Mesothelial cell of epicardium (in vitro differentiated cells): ENCODE measurements around the gene UCP3. TPM values are rescaled to one million over a fixed set of nuclear protein-coding genes. Genes with fewer than 3 reads are reported as not detected.

Source experiments
- DNase-seq, 2 experiments: peaks; one replicate each; pipeline ENCODE4 v3.0.0; 2021; ENCODE audit warnings: low spot score in 2 of 2; ENCODE audit not compliant: unreplicated experiment in 2 of 2
- H3K27ac Mint-ChIP-seq: 2 replicates; pipeline ENCODE4 v1.8.0; 2021; ENCODE audit warnings: mixed read lengths
- H3K27me3 Mint-ChIP-seq: 2 replicates; pipeline ENCODE4 v1.8.0; 2021; ENCODE audit warnings: low read depth, mixed read lengths
- H3K36me3 Mint-ChIP-seq: 2 replicates; pipeline ENCODE4 v1.8.0; 2021; ENCODE audit warnings: mixed read lengths
- H3K4me1 Mint-ChIP-seq: 2 replicates; pipeline ENCODE4 v1.8.0; 2021; ENCODE audit warnings: mixed read lengths
- H3K4me3 Mint-ChIP-seq: 2 replicates; pipeline ENCODE4 v1.8.0; 2021; ENCODE audit warnings: mild to moderate bottlenecking, moderate library complexity, mixed read lengths
- H3K9me3 Mint-ChIP-seq: 2 replicates; pipeline ENCODE4 v1.8.0; 2021; ENCODE audit warnings: mixed read lengths
- CTCF ChIP-seq: fragments of 200-600 bp; sonication (generic); IDR thresholded peaks from one replicate; pipeline ENCODE4 v1.5.0; 2021; ENCODE audit warnings: antibody characterized with exemption; ENCODE audit not compliant: unreplicated experiment
- total RNA-seq: library from RNA; stranded (reverse); gene quantifications from 3 replicates; pipeline ENCODE4 v1.2.1, GENCODE V29; 2021

Gene UCP3
- total RNA-seq, 1 donor from 2014 or later = 5.8 TPM

- no peak for TF ChIP-seq CTCF
- H3K4me3 Mint-ChIP-seq = no peak overlapping the region
- peaks cover 4% of the 10 kb centered on the region for H3K4me1 Mint-ChIP-seq
- H3K9me3 Mint-ChIP-seq = no peaks in the 10 kb centered on the region
- H3K27ac Mint-ChIP-seq = no peak overlapping the region
- no peaks in the 10 kb centered on the region for H3K27me3 Mint-ChIP-seq
- no peaks in the 10 kb centered on the region for H3K36me3 Mint-ChIP-seq
- no peak for DNase-seq
These were observed 51.8 kb downstream of the UCP3 start for GRCh38 chr11:73956876-73957653.

GRCh38 chr11:73951797-73952196 is 57.1 kb downstream of the UCP3 start:
- Mint-ChIP-seq H3K36me3 (peaks cover 7% of the 10 kb centered on the region), H3K27me3 (no peaks in the 10 kb centered on the region), H3K4me3 (no peak overlapping the region), H3K9me3 (peaks cover 8% of the 10 kb centered on the region), H3K27ac (no peak overlapping the region), H3K4me1 (peaks cover 4% of the 10 kb centered on the region)
- no peak for DNase-seq
- TF ChIP-seq CTCF = no peak

- Mint-ChIP-seq H3K4me1 (peaks cover 2% of the 10 kb centered on the region), H3K36me3 (peaks cover 12% of the 10 kb centered on the region), H3K27ac (no peak within 1 kb of the TSS), H3K4me3 (no peak within 1 kb of the TSS), H3K9me3 (peaks cover 14% of the 10 kb centered on the region), H3K27me3 (no peaks in the 10 kb centered on the region)
- no peak for DNase-seq
- no peak for TF ChIP-seq CTCF
These were observed 57.8 kb downstream of the UCP3 start, which contains the start of gene DNAJB13 for GRCh38 chr11:73950869-73951710. Gene DNAJB13, plus strand, starts transcription at chr11:73951026. Its CDS starts 44 bp downstream, at chr11:73951070.

Other genes with a start within 250 kb of the UCP3 start
- 66.3 to 74.8 TPM (median 68.4 TPM) in 3 replicates for gene RAB6A, start 248.0 kb downstream of the UCP3 start, total RNA-seq
- gene MRPL48, start 221.2 kb downstream of the UCP3 start, total RNA-seq = 25.2 to 29.3 TPM (median 27.0 TPM) in 3 replicates
- 61.3 to 64.0 TPM (median 63.1 TPM) in 3 replicates for gene COA4, start 132.2 kb downstream of the UCP3 start, total RNA-seq
- 31.7 to 35.8 TPM (median 34.6 TPM) in 3 replicates for gene PAAF1, start 132.1 kb downstream of the UCP3 start, total RNA-seq
- 0.59 to 0.75 TPM (median 0.60 TPM) in 3 replicates for gene DNAJB13, start 58.1 kb downstream of the UCP3 start, total RNA-seq
- 27.1 to 31.5 TPM (median 27.7 TPM) in 3 replicates for gene UCP2, start 26.2 kb downstream of the UCP3 start, total RNA-seq
- 32.5 to 34.8 TPM (median 33.0 TPM) in 3 replicates for gene C2CD3, start 161.9 kb upstream of the UCP3 start, total RNA-seq
- 50.6 to 52.8 TPM (median 51.6 TPM) in 3 replicates for gene PPME1, start 162.2 kb upstream of the UCP3 start, total RNA-seq